ENCODE measurements around the gene TMEM125.

The TMEM125 gene

DNA sequence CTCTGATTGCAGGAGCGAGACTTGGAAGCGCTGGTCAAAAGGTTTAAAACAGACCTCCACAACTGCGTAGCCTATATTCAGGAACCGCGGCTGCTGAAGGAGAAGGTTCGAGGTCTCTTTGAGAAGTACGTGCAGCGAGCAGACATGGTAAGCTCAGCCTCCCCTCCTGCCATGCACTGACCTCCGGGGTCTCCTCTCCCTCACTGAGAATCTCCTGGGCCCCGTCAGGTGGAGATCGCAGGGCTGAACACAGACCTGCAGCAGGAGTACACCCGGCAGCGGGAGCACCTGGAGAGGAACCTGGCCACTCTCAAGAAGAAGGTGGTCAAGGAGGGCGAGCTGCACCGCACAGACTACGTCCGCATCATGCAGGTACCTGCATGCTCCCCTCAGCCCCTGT is 35.5 kb upstream of the TMEM125 start:
- H3K27me3 ChIP-seq (ENCODE audit: control insufficient read depth, insufficient read depth, low read length) = no peaks in the 10 kb centered on the region
- no peaks in the 10 kb centered on the region for H3K36me3 ChIP-seq (ENCODE audit: control insufficient read depth, low read depth, low read length)
- H3K4me3 ChIP-seq (ENCODE audit: low read length) = no peak overlapping the region
- H3K9ac ChIP-seq (ENCODE audit: low read length) = no peak overlapping the region
- H3K4me1 ChIP-seq (ENCODE audit: control insufficient read depth, low read depth, low read length) = peaks cover 3% of the 10 kb centered on the region
- no peaks in the 10 kb centered on the region for H3K9me3 ChIP-seq (ENCODE audit: control insufficient read depth, low read depth, low read length)
- no peak overlapping the region for H3K27ac ChIP-seq (ENCODE audit: low read length)

DNA sequence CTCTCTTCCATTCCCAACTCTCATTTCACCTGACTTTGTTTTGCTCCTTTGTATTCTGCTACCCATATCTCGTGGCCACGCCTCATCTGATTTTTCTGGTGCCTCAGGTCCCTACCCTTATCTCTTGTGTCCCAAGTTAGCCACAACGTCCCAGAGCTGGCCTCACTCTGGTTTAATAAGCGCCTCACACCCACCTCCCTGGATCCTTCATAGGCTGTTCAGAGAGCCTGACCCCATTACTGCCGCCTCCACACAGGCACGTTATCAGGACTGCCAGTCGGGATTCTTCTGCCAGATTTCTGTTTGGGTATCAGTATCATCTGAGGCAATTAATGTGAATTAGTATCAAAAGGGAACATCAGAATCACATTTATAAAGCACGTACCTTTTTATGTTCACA is 34.7 kb upstream of the TMEM125 start:
- no peaks in the 10 kb centered on the region for H3K36me3 ChIP-seq (ENCODE audit: control insufficient read depth, low read depth, low read length)
- H3K9me3 ChIP-seq (ENCODE audit: control insufficient read depth, low read depth, low read length) = no peaks in the 10 kb centered on the region
- H3K27ac ChIP-seq (ENCODE audit: low read length) = no peak overlapping the region

DNA sequence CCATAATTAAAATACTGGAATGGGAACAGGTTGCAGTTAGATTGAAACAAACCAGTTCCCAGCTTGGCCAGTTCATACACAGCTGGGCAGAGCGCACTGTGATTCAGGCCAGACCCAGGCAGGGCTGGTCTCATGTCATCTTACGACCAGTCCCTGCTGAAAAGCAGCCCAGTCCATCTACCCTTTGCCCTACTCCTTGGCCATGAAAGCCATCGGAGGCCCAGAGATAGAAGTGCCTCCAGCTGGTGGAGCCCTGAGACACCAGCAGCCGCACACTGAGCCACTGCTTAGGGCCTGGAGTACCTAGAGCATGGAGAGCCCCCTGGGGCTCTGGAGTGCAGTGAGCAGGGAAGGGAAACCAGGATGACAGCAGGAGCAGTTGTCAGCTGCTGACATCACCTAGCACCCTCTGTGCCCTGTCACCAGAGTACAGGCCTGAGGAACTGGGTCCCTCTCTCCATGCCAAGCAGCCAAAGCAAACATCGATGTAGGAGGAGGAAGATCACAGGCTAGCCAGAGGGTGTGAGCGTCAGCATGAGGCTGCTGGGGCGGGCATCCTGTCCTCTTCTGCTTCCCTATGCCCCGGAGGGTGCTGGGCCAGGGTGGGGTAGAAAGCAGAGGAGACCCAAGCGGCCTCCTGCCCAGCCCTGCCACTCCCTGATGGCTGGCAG is 34.2 kb upstream of the TMEM125 start:
- H3K27me3 ChIP-seq (ENCODE audit: control insufficient read depth, insufficient read depth, low read length) = no peaks in the 10 kb centered on the region
- no peak overlapping the region for H3K27ac ChIP-seq (ENCODE audit: low read length)
- H3K4me3 ChIP-seq (ENCODE audit: low read length) = no peak overlapping the region
- no peaks in the 10 kb centered on the region for H3K4me1 ChIP-seq (ENCODE audit: control insufficient read depth, low read depth, low read length)
- no peak overlapping the region for H3K9ac ChIP-seq (ENCODE audit: low read length)
- H3K36me3 ChIP-seq (ENCODE audit: control insufficient read depth, low read depth, low read length) = no peaks in the 10 kb centered on the region
- no peaks in the 10 kb centered on the region for H3K9me3 ChIP-seq (ENCODE audit: control insufficient read depth, low read depth, low read length)

More for the DNA sequence above, 34.7 kb upstream of the TMEM125 start:
- peaks cover 3% of the 10 kb centered on the region for H3K4me1 ChIP-seq (ENCODE audit: control insufficient read depth, low read depth, low read length)
- no peaks in the 10 kb centered on the region for H3K27me3 ChIP-seq (ENCODE audit: control insufficient read depth, insufficient read depth, low read length)
- no peak overlapping the region for H3K9ac ChIP-seq (ENCODE audit: low read length)
- no peak overlapping the region for H3K4me3 ChIP-seq (ENCODE audit: low read length)

DNA sequence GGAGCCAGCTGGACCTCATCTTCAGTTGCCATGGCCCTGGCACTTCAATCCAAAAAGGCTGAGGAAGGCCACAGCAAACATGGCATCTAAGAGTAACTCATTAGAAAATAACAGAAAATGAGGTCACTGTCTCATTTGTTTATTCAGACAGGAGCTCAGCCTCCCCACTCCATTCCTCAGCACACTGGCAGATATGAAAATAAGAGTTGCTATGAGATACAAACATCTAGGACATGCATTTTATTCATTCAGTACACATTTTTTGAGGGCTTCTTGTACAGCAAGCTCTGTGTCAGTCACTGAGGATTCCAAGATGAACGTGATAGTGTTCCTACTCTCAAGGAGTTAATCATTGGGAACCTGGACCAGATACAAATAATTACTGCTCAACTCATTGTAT is 32.7 kb upstream of the TMEM125 start:
- H3K27me3 ChIP-seq (ENCODE audit: control insufficient read depth, insufficient read depth, low read length) = no peaks in the 10 kb centered on the region
- no peaks in the 10 kb centered on the region for H3K4me1 ChIP-seq (ENCODE audit: control insufficient read depth, low read depth, low read length)
- H3K9me3 ChIP-seq (ENCODE audit: control insufficient read depth, low read depth, low read length) = no peaks in the 10 kb centered on the region
- no peak overlapping the region for H3K4me3 ChIP-seq (ENCODE audit: low read length)
- H3K36me3 ChIP-seq (ENCODE audit: control insufficient read depth, low read depth, low read length) = no peaks in the 10 kb centered on the region
- H3K27ac ChIP-seq (ENCODE audit: low read length) = no peak overlapping the region
- H3K9ac ChIP-seq (ENCODE audit: low read length) = no peak overlapping the region

DNA sequence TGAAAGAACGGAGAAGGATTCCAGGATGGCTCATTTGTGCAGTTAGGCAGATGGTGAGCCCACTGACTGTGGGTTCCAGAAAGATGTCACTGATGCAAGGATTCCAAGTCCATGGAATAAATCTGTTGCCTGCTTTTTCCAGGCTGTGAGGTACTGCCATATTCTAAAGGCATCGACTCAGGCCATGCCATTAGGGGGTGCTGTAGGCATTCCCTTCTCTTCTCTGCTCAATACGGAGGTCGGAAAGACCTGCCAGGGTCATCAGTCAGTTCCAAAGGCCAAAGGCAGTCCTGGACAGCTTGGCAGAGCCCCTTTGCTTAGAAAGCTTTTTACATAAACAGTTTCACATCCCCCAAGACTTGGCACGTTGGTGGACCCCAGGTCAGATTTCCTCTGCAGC is 31.7 kb upstream of the TMEM125 start:
- no peak overlapping the region for H3K4me3 ChIP-seq (ENCODE audit: low read length)
- H3K9ac ChIP-seq (ENCODE audit: low read length) = no peak overlapping the region
- H3K36me3 ChIP-seq (ENCODE audit: control insufficient read depth, low read depth, low read length) = no peaks in the 10 kb centered on the region
- H3K27me3 ChIP-seq (ENCODE audit: control insufficient read depth, insufficient read depth, low read length) = no peaks in the 10 kb centered on the region
- H3K9me3 ChIP-seq (ENCODE audit: control insufficient read depth, low read depth, low read length) = no peaks in the 10 kb centered on the region
- no peaks in the 10 kb centered on the region for H3K4me1 ChIP-seq (ENCODE audit: control insufficient read depth, low read depth, low read length)
- no peak overlapping the region for H3K27ac ChIP-seq (ENCODE audit: low read length)

DNA sequence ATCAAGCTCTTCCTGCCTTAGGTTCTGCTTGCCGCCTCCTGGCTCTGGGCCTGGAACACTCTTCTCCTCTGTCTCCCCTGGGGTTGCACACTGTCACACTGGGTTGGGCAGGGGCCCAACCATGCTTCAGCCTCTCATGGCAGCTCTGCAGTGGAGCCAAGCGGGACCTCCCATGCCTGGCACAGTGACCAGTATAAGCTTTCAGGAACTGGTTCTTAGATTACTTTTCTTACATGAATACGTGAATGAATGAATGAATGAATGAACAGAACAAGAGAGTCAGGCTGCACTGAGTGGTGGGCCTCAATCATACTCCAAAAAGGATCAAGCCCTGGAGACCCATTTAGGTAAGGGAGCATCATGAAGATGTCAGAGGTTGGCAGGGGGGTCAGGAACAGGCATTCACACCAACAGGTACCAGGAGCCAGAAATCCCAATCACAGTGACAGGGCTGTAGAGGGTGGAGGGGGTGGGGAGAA is 30.8 kb upstream of the TMEM125 start:
- no peak overlapping the region for H3K27ac ChIP-seq (ENCODE audit: low read length)
- no peaks in the 10 kb centered on the region for H3K9me3 ChIP-seq (ENCODE audit: control insufficient read depth, low read depth, low read length)
- H3K4me1 ChIP-seq (ENCODE audit: control insufficient read depth, low read depth, low read length) = no peaks in the 10 kb centered on the region
- H3K27me3 ChIP-seq (ENCODE audit: control insufficient read depth, insufficient read depth, low read length) = no peaks in the 10 kb centered on the region
- H3K36me3 ChIP-seq (ENCODE audit: control insufficient read depth, low read depth, low read length) = no peaks in the 10 kb centered on the region
- no peak overlapping the region for H3K9ac ChIP-seq (ENCODE audit: low read length)
- H3K4me3 ChIP-seq (ENCODE audit: low read length) = no peak overlapping the region

DNA sequence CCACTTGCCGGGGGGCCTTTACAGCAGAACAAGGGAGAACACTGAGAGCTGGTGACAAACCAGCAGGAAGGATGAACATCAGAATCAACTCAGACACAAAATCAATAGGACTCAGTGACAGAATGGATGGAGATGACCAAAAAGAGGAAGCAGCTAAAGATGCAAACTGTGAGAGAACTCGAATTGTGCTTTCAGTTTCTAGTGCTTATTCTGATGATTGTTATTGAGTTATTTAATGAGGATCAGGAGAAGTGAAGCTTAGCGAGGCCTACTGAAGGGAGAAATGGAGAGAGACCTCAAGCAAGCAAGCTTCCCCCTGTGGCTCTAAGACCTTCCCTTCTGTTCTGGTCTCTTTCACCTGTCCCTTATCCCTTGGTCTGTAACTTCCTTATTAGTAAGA is 30.3 kb upstream of the TMEM125 start:
- Histone ChIP-seq H3K9ac (ENCODE audit: low read length) (no peak overlapping the region), H3K27me3 (ENCODE audit: control insufficient read depth, insufficient read depth, low read length) (no peaks in the 10 kb centered on the region), H3K4me3 (ENCODE audit: low read length) (no peak overlapping the region), H3K9me3 (ENCODE audit: control insufficient read depth, low read depth, low read length) (no peaks in the 10 kb centered on the region), H3K27ac (ENCODE audit: low read length) (no peak overlapping the region), H3K4me1 (ENCODE audit: control insufficient read depth, low read depth, low read length) (no peaks in the 10 kb centered on the region), H3K36me3 (ENCODE audit: control insufficient read depth, low read depth, low read length) (no peaks in the 10 kb centered on the region)

DNA sequence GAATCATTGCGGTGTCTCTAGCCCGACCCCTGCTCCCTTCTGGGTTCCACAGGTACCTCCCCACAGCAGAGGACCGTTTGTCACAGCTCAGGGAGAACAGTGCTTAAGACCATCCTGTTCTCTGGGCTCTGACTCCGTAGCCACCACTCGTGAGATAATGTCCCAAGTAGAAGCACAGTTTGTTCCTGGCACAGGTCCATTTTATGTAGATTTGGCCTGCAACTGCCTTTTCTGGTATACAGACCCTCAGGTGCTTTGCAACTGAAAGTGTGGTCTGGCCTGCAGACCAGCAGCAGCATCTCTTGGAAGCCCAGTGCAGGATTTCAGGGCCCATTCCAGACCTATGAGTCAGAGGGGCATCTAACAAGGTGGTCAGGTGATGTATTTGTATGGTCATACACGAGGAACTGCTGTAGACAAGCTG is 28.4 kb upstream of the TMEM125 start:
- Histone ChIP-seq H3K36me3 (ENCODE audit: control insufficient read depth, low read depth, low read length) (no peaks in the 10 kb centered on the region), H3K9ac (ENCODE audit: low read length) (no peak overlapping the region), H3K4me1 (ENCODE audit: control insufficient read depth, low read depth, low read length) (no peaks in the 10 kb centered on the region), H3K9me3 (ENCODE audit: control insufficient read depth, low read depth, low read length) (peaks cover 14% of the 10 kb centered on the region), H3K27ac (ENCODE audit: low read length) (no peak overlapping the region), H3K4me3 (ENCODE audit: low read length) (no peak overlapping the region), H3K27me3 (ENCODE audit: control insufficient read depth, insufficient read depth, low read length) (no peaks in the 10 kb centered on the region)

DNA sequence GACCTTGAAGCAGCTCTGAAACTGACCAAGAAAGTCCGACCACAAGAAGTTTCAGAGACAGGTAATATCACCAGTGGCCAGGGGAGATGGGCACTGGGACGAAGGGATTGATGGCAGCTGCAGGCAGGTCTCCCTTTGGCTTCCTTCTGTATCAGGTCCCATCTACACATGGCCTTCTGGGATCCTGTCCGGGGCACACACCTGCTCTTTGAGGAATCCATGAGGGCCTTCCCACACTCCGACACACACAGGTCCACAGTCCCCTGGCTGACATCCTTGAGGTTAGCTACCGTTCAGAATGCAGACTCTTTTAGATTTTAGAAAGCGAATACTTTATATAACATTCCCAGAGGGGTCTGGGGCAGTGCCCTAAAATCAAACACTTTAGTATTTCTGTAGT is 26.5 kb upstream of the TMEM125 start:
- Histone ChIP-seq H3K9ac (ENCODE audit: low read length) (no peak overlapping the region), H3K4me3 (ENCODE audit: low read length) (no peak overlapping the region), H3K27me3 (ENCODE audit: control insufficient read depth, insufficient read depth, low read length) (no peaks in the 10 kb centered on the region), H3K36me3 (ENCODE audit: control insufficient read depth, low read depth, low read length) (no peaks in the 10 kb centered on the region), H3K27ac (ENCODE audit: low read length) (no peak overlapping the region), H3K9me3 (ENCODE audit: control insufficient read depth, low read depth, low read length) (peaks cover 24% of the 10 kb centered on the region), H3K4me1 (ENCODE audit: control insufficient read depth, low read depth, low read length) (no peaks in the 10 kb centered on the region)

DNA sequence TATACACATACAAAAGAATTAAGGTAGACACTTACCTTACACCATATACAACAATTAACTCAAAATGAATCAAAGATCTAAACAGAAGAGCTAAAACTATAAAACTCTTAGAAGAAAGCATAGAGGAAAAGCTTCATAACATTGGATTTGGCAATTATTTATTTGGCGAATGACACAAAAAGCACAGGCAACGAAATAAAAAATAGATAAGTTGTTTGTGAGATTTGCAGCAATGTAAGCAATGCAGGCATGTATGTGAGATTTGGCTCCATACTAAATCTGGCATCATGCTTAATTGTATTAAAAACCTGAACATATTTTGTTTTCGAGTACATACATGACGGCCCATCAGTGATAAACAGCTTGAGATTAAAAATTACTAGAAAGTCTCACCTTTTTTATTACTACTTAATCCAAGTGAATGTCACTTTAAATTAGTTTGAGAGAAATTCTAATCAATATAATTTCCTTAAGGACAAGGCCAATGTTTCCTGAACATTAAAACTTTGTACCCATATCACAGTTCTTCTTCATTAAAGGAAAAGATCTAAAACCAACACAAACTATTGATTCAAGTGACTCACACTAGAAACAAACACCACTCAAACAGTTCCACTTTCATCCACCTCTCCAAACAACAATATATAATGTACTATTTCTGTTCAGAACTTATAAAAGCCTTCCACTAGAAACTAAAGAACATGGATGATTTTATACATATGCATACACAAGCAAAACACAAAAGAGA is 23.1 kb upstream of the TMEM125 start:
- Histone ChIP-seq H3K27me3 (ENCODE audit: control insufficient read depth, insufficient read depth, low read length) (no peaks in the 10 kb centered on the region), H3K9ac (ENCODE audit: low read length) (no peak overlapping the region), H3K4me1 (ENCODE audit: control insufficient read depth, low read depth, low read length) (no peaks in the 10 kb centered on the region), H3K36me3 (ENCODE audit: control insufficient read depth, low read depth, low read length) (no peaks in the 10 kb centered on the region), H3K27ac (ENCODE audit: low read length) (no peak overlapping the region), H3K4me3 (ENCODE audit: low read length) (no peak overlapping the region), H3K9me3 (ENCODE audit: control insufficient read depth, low read depth, low read length) (peaks cover 24% of the 10 kb centered on the region)

DNA sequence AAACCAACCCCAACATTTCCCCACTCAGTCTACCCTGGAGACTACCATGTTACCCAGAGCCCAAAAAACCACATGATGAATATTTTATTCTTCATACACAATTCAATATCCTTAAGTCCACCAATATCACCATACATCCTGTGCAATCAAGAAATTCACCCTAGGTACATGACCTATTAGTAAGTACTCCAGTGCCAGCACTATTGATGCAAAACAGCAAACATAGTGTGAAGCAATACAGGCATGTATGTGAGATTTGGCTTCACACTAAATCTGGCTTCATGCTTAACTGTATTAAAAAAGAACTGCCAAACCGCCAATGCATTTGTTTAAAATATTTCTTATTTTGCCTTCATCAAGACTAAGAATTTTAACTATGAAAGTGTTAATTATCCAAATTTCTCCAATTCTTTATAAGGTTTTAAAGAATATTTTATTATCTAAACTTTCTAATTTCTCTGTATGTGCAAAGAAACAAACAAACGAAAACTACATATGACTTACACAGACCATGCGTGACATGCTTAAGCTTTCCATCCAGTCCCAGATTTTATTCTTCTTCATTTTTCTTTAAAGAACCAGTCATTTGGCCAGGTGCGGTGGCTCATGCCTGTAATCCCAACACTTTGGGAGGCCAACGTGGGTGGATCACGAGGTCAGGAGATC is 22.4 kb upstream of the TMEM125 start:
- Histone ChIP-seq H3K27ac (ENCODE audit: low read length) (no peak overlapping the region), H3K27me3 (ENCODE audit: control insufficient read depth, insufficient read depth, low read length) (no peaks in the 10 kb centered on the region), H3K9ac (ENCODE audit: low read length) (no peak overlapping the region), H3K9me3 (ENCODE audit: control insufficient read depth, low read depth, low read length) (peaks cover 24% of the 10 kb centered on the region), H3K4me3 (ENCODE audit: low read length) (no peak overlapping the region), H3K36me3 (ENCODE audit: control insufficient read depth, low read depth, low read length) (no peaks in the 10 kb centered on the region), H3K4me1 (ENCODE audit: control insufficient read depth, low read depth, low read length) (no peaks in the 10 kb centered on the region)

Measured in iPS-18a (cell line).